GM21360 (cell line): ENCODE results near the gene LRRC28.

Experiments
- ATAC-seq: cut with Tn5 transposase; IDR thresholded peaks from one replicate; pipeline ENCODE4 v1.9.1; 2021; ENCODE audit warnings: mild to moderate bottlenecking, moderate library complexity; ENCODE audit not compliant: unreplicated experiment

LRRC28 gene

GRCh38 chr15:99305761-99306505 is 54.7 kb downstream of the LRRC28 start:
- no peak for ATAC-seq

GRCh38 chr15:99306694-99307338 is 55.5 kb downstream of the LRRC28 start:
- no peak for ATAC-seq

GRCh38 chr15:99307735-99308134 is 56.5 kb downstream of the LRRC28 start:
- ATAC-seq = no peak

GRCh38 chr15:99310745-99311144 is 59.5 kb downstream of the LRRC28 start:
- no peak for ATAC-seq

GRCh38 chr15:99312228-99312627 is 60.9 kb downstream of the LRRC28 start:
- no peak for ATAC-seq

- no peak for ATAC-seq
Measured at GRCh38 chr15:99312794-99313193, 61.5 kb downstream of the LRRC28 start.

GRCh38 chr15:99315636-99316035 is 64.4 kb downstream of the LRRC28 start:
- no peak for ATAC-seq

GRCh38 chr15:99320374-99321215 is 69.3 kb downstream of the LRRC28 start:
- ATAC-seq = no peak

GRCh38 chr15:99321468-99321867 is 70.2 kb downstream of the LRRC28 start:
- no peak for ATAC-seq

GRCh38 chr15:99322643-99323405 is 71.5 kb downstream of the LRRC28 start:
- no peak for ATAC-seq

GRCh38 chr15:99324082-99324620 is 72.9 kb downstream of the LRRC28 start:
- ATAC-seq = peak; percentile 84

- no peak for ATAC-seq
Measured at GRCh38 chr15:99324700-99325099, 73.4 kb downstream of the LRRC28 start.

- ATAC-seq = no peak
Measured at GRCh38 chr15:99326235-99326634, 75.0 kb downstream of the LRRC28 start.

- no peak for ATAC-seq
Measured at GRCh38 chr15:99328106-99329072, 77.1 kb downstream of the LRRC28 start.

- no peak for ATAC-seq
Measured at GRCh38 chr15:99331381-99331780, 80.1 kb downstream of the LRRC28 start.

GRCh38 chr15:99333413-99333812 is 82.1 kb downstream of the LRRC28 start:
- ATAC-seq = no peak

GRCh38 chr15:99333981-99334380 is 82.7 kb downstream of the LRRC28 start:
- no peak for ATAC-seq

- ATAC-seq = no peak
Measured at GRCh38 chr15:99335508-99335907, 84.2 kb downstream of the LRRC28 start.

- no peak for ATAC-seq
Measured at GRCh38 chr15:99336794-99337193, 85.5 kb downstream of the LRRC28 start.
